Muscle of leg (tissue), 11 donors: ENCODE results near the gene GNG12. TPM values are rescaled to one million over a fixed set of nuclear protein-coding genes. Genes with fewer than 3 reads are reported as not detected.

ENCODE experiments used
- DNase-seq: peaks from one replicate; pipeline ENCODE4 v3.0.0; 2013
- H3K27ac ChIP-seq: one replicate; pipeline ENCODE4 v1.5.1; 2013; ENCODE audit warnings: mild to moderate bottlenecking, low read length, control low read depth
- H3K27me3 ChIP-seq: one replicate; pipeline ENCODE4 v1.6.1; 2013; ENCODE audit warnings: low read length; ENCODE audit not compliant: control insufficient read depth, insufficient read depth
- H3K36me3 ChIP-seq: one replicate; pipeline ENCODE4 v1.6.1; 2013; ENCODE audit warnings: low read length; ENCODE audit not compliant: control insufficient read depth, insufficient read depth
- H3K4me1 ChIP-seq: one replicate; pipeline ENCODE4 v1.6.1; 2013; ENCODE audit warnings: low read length; ENCODE audit not compliant: control insufficient read depth, insufficient read depth
- H3K4me3 ChIP-seq: one replicate; pipeline ENCODE4 v1.5.1; 2013; ENCODE audit warnings: low read length, control low read depth
- H3K9me3 ChIP-seq: replicated peaks from 2 replicates; pipeline ENCODE4 v1.6.1; 2013; ENCODE audit warnings: low read depth, low read length; ENCODE audit not compliant: control insufficient read depth
- WGBS: methylation state at CpG from one replicate; pipeline ENCODE4 v1.1.5; 2013; ENCODE audit warnings: missing lambda C conversion rate; ENCODE audit not compliant: insufficient coverage; 5-methylcytosine and 5-hydroxymethylcytosine counted together
- polyA plus RNA-seq, 8 donors: library from polyadenylated mRNA; unstranded; fragments of 120-200 nt; gene quantifications; one replicate each; pipeline versions ENCODE4 v1.2.1 to v1.2.3, GENCODE V29; 2013; ENCODE audit warnings: inconsistent platforms in 1 of 8, low replicate concordance in 1 of 8; ENCODE audit not compliant: insufficient read length in 8 of 8, insufficient read depth in 1 of 8
- total RNA-seq: library from RNA; stranded (reverse); fragments of 120-200 nt; gene quantifications from one replicate; pipeline ENCODE4 v1.2.4, GENCODE V29; 2013

GNG12 gene
- total and polyA plus RNA-seq, 9 donors = 32.7 to 62.4 (median 42.9) TPM

- DNase-seq = peak; percentile 62
- H3K4me1 ChIP-seq = peaks cover 3% of the 10 kb centered on the region
- WGBS = no CpG with 5 or more reads among the region's 1 CpG
- H3K9me3 ChIP-seq = no peaks in the 10 kb centered on the region
- no peak overlapping the region for H3K27ac ChIP-seq
- H3K36me3 ChIP-seq = peaks cover 8% of the 10 kb centered on the region
- H3K4me3 ChIP-seq = no peak overlapping the region
- no peaks in the 10 kb centered on the region for H3K27me3 ChIP-seq
These were observed 61.5 kb downstream of the GNG12 start for GRCh38 chr1:67771749-67772148.

- WGBS = 67% methylated on average over 4 of the region's 6 CpGs
- H3K36me3 ChIP-seq = peaks cover 8% of the 10 kb centered on the region
- peak overlapping the region; percentile 9 for H3K27ac ChIP-seq
- no peak for DNase-seq
- H3K27me3 ChIP-seq = no peaks in the 10 kb centered on the region
- peaks cover 7% of the 10 kb centered on the region for H3K4me1 ChIP-seq
- H3K9me3 ChIP-seq = no peaks in the 10 kb centered on the region
- H3K4me3 ChIP-seq = no peak overlapping the region
These were observed 62.1 kb downstream of the GNG12 start for GRCh38 chr1:67771152-67771551.

- H3K27ac ChIP-seq = no peak overlapping the region
- peaks cover 5% of the 10 kb centered on the region for H3K36me3 ChIP-seq
- H3K9me3 ChIP-seq = no peaks in the 10 kb centered on the region
- no peak overlapping the region for H3K4me3 ChIP-seq
- DNase-seq = no peak
- WGBS = 70% methylated on average over 3 of the region's 6 CpGs
- H3K27me3 ChIP-seq = no peaks in the 10 kb centered on the region
- peaks cover 7% of the 10 kb centered on the region for H3K4me1 ChIP-seq
These were observed 63.5 kb downstream of the GNG12 start for GRCh38 chr1:67769633-67770256.

- Histone ChIP-seq H3K27me3 (no peaks in the 10 kb centered on the region), H3K9me3 (no peaks in the 10 kb centered on the region), H3K36me3 (peaks cover 5% of the 10 kb centered on the region), H3K27ac (no peak overlapping the region), H3K4me1 (peaks cover 7% of the 10 kb centered on the region), H3K4me3 (no peak overlapping the region)
- no peak for DNase-seq
- no CpG with 5 or more reads among the region's 1 CpG for WGBS
These were observed 64.8 kb downstream of the GNG12 start for GRCh38 chr1:67768480-67768879.

GRCh38 chr1:67767103-67767782 lies 66.0 kb downstream of the GNG12 start:
- Histone ChIP-seq H3K4me1 (peaks cover 7% of the 10 kb centered on the region), H3K27ac (no peak overlapping the region)
- WGBS = 71% methylated on average over 6 of the region's 6 CpGs

GRCh38 chr1:67766141-67766978 lies 66.9 kb downstream of the GNG12 start:
- no peaks in the 10 kb centered on the region for H3K27me3 ChIP-seq
- 0% methylated on average over 3 of the region's 17 CpGs for WGBS
- peak overlapping the region; percentile 60 for H3K27ac ChIP-seq
- no peaks in the 10 kb centered on the region for H3K9me3 ChIP-seq
- peaks cover 6% of the 10 kb centered on the region for H3K4me1 ChIP-seq
- H3K36me3 ChIP-seq = no peaks in the 10 kb centered on the region
- peak; percentile 86 for DNase-seq
- H3K4me3 ChIP-seq = peak overlapping the region; percentile 11

More at GRCh38 chr1:67767103-67767782, 66.0 kb downstream of the GNG12 start:
- DNase-seq = no peak
- no peak overlapping the region for H3K4me3 ChIP-seq
- H3K36me3 ChIP-seq = peaks cover 3% of the 10 kb centered on the region
- H3K27me3 ChIP-seq = no peaks in the 10 kb centered on the region
- H3K9me3 ChIP-seq = no peaks in the 10 kb centered on the region

- no peaks in the 10 kb centered on the region for H3K9me3 ChIP-seq
- H3K4me3 ChIP-seq = no peak overlapping the region
- H3K27ac ChIP-seq = no peak overlapping the region
- no peak for DNase-seq
- H3K27me3 ChIP-seq = no peaks in the 10 kb centered on the region
- H3K4me1 ChIP-seq = peaks cover 12% of the 10 kb centered on the region
- no peaks in the 10 kb centered on the region for H3K36me3 ChIP-seq
- WGBS = 82% methylated on average over 2 of the region's 4 CpGs
These were observed 68.6 kb downstream of the GNG12 start for GRCh38 chr1:67764633-67765032.

- Histone ChIP-seq H3K36me3 (no peaks in the 10 kb centered on the region), H3K27ac (no peak overlapping the region), H3K27me3 (no peaks in the 10 kb centered on the region), H3K9me3 (no peaks in the 10 kb centered on the region), H3K4me1 (peaks cover 14% of the 10 kb centered on the region), H3K4me3 (no peak overlapping the region)
- WGBS = no CpG with 5 or more reads among the region's 4 CpGs
- no peak for DNase-seq
These were observed 71.5 kb downstream of the GNG12 start for GRCh38 chr1:67761730-67762129.

- H3K27ac ChIP-seq = no peak overlapping the region
- no peaks in the 10 kb centered on the region for H3K27me3 ChIP-seq
- H3K9me3 ChIP-seq = no peaks in the 10 kb centered on the region
- no CpG with 5 or more reads among the region's 2 CpGs for WGBS
- H3K4me1 ChIP-seq = peaks cover 11% of the 10 kb centered on the region
- H3K36me3 ChIP-seq = no peaks in the 10 kb centered on the region
- H3K4me3 ChIP-seq = no peak overlapping the region
- peak; percentile 59 for DNase-seq
These were observed 72.2 kb downstream of the GNG12 start for GRCh38 chr1:67761091-67761490.
